ENCODE results near the gene C11orf87. TPM values are rescaled to one million over a fixed set of nuclear protein-coding genes. Genes with fewer than 3 reads are reported as not detected.

Gene C11orf87
- polyA plus RNA-seq, 1 of the 3 experiments (the other 2 are of a cell fraction), result 0.36 TPM

DNA sequence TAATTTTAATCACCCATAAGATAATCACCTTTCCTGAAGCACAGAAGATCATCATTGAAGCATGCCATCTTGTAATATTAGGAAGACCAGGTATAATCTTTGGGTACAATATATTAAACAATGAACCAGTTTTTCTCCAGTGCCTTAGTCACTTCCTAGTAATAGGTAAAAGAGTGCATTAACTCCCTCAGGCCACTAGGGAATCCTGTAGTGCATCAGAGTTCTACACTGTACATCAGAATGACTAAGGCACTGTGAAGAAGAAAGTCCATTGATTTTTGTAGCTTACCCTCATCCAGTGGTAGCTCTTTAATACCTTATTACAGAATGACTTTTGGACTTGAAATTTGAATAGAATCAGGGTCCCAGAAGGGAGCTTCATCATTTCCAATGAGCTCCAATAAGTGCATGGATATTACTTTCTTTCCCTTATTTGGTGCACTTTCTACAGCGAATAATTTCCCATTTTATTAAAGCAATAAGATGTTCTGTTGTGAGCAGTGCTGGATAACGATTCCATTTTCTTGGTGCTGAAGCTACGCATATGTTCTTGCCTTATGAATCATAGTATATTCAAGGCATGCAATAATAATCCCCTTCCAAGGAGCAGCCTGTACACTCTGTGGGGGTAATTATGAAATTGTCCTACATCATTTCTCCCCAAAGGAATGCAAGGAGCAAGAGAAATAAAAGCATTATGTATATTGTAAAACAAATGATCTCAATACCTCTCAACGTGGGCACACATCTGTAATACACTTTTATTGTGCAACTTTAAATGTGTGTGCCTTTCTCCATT is 4.7 kb downstream of the C11orf87 start:
- H3K79me2 ChIP-seq (ENCODE audit: insufficient read depth), result no peaks in the 10 kb centered on the region
- H3K36me3 ChIP-seq (replicated peaks in 1 of 2; ENCODE audit: control insufficient read depth in 1 of 2, insufficient read depth in 2 of 2, low read length in 1 of 2), result no peaks in the 10 kb centered on the region
- H3K27ac ChIP-seq (ENCODE audit: low read depth in 2 of 2, low read length in 1 of 2), result no peak overlapping the region
- no peaks in the 10 kb centered on the region for H3K27me3 ChIP-seq (ENCODE audit: insufficient read depth)
- no peaks in the 10 kb centered on the region for H3K9me3 ChIP-seq
- peak; percentile 11 for DNase-seq
- peaks cover 8 to 16% of the 10 kb centered on the region in 2 experiments; a peak in 2 of 4 replicates for H3K4me1 ChIP-seq (ENCODE audit: control insufficient read depth in 1 of 2, insufficient read depth in 2 of 2, low read depth in 1 of 2, low read length in 1 of 2)
- ChIA-PET POLR2A (interaction anchor here (0.6 kb wide), 1 partner anchor 381 kb away, joined by 3 read pairs; no protein-coding TSS in a partner anchor), CTCF (interaction anchor here (0.6 to 3.3 kb wide), 14 partner anchors 10 to 274 kb away, joined by 3 to 18 read pairs (median 4); no protein-coding TSS in a partner anchor)
- H4K20me1 ChIP-seq (ENCODE audit: insufficient read depth), result no peaks in the 10 kb centered on the region
- no peak overlapping the region for H2AFZ ChIP-seq (ENCODE audit: low read depth)
- H3F3A ChIP-seq (replicated peaks; ENCODE audit: insufficient read depth), result no peaks in the 10 kb centered on the region
- TF ChIP-seq TAF1 (IDR thresholded peaks at IDR 0.05; ENCODE audit: borderline replicate concordance, low read depth, low read length), result no peak
- no peak for TF ChIP-seq ZBTB33 (IDR thresholded peaks at IDR 0.05; ENCODE audit: borderline replicate concordance, low read depth)
- TF ChIP-seq, protein P1, sequence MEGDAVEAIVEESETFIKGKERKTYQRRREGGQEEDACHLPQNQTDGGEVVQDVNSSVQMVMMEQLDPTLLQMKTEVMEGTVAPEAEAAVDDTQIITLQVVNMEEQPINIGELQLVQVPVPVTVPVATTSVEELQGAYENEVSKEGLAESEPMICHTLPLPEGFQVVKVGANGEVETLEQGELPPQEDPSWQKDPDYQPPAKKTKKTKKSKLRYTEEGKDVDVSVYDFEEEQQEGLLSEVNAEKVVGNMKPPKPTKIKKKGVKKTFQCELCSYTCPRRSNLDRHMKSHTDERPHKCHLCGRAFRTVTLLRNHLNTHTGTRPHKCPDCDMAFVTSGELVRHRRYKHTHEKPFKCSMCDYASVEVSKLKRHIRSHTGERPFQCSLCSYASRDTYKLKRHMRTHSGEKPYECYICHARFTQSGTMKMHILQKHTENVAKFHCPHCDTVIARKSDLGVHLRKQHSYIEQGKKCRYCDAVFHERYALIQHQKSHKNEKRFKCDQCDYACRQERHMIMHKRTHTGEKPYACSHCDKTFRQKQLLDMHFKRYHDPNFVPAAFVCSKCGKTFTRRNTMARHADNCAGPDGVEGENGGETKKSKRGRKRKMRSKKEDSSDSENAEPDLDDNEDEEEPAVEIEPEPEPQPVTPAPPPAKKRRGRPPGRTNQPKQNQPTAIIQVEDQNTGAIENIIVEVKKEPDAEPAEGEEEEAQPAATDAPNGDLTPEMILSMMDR (IDR thresholded peaks at IDR 0.05), result peak; percentile 49
- peak; percentile 28; the same call in 1 of the 2 replicates for TF ChIP-seq RAD21 (IDR thresholded peaks at IDR 0.05; ENCODE audit: low read length)
- no peak for TF ChIP-seq CHD2 (IDR thresholded peaks at IDR 0.05; ENCODE audit: low read length, partially characterized antibody)
- no peak overlapping the region for H3K9ac ChIP-seq
- no peak overlapping the region for H3K4me2 ChIP-seq
- 59% methylated on average over 4 of the region's 4 CpGs for WGBS (ENCODE audit: low lambda C conversion rate)
- no peak overlapping the region for H3K4me3 ChIP-seq (ENCODE audit: low read depth in 2 of 2, low read length in 1 of 2)
- H3K9me2 ChIP-seq, result no peaks in the 10 kb centered on the region

- Histone ChIP-seq H4K20me1 (ENCODE audit: insufficient read depth) (no peaks in the 10 kb centered on the region), H3K4me2 (no peak overlapping the region), H2AFZ (ENCODE audit: low read depth) (no peak overlapping the region), H3K9ac (no peak overlapping the region), H3K79me2 (ENCODE audit: insufficient read depth) (no peaks in the 10 kb centered on the region), H3F3A (replicated peaks; ENCODE audit: insufficient read depth) (no peaks in the 10 kb centered on the region), H3K9me2 (no peaks in the 10 kb centered on the region), H3K36me3 (replicated peaks in 1 of 2; ENCODE audit: control insufficient read depth in 1 of 2, insufficient read depth in 2 of 2, low read length in 1 of 2) (no peaks in the 10 kb centered on the region), H3K27ac (ENCODE audit: low read depth in 2 of 2, low read length in 1 of 2) (no peak overlapping the region; a peak in 2 of 4 replicates), H3K9me3 (no peaks in the 10 kb centered on the region), H3K27me3 (ENCODE audit: insufficient read depth) (no peaks in the 10 kb centered on the region), H3K4me1 (ENCODE audit: control insufficient read depth in 1 of 2, insufficient read depth in 2 of 2, low read depth in 1 of 2, low read length in 1 of 2) (peaks cover 0 to 5% of the 10 kb centered on the region in 2 experiments; a peak in 1 of 4 replicates), H3K4me3 (ENCODE audit: low read depth in 2 of 2, low read length in 1 of 2) (no peak overlapping the region)
- DNase-seq, result no peak
- ChIA-PET CTCF (interaction anchor here (1.0 to 1.4 kb wide), 2 partner anchors 10 to 265 kb away, joined by 3 to 5 read pairs; partner anchors contain the start of gene C11orf87), POLR2A (no interaction called here)
- 31% methylated on average over 3 of the region's 3 CpGs for WGBS (ENCODE audit: low lambda C conversion rate)
- TF ChIP-seq JUND (IDR thresholded peaks at IDR 0.05), result 0 out of 2 replicates have a peak, but pooled peaks have one; percentile 11
- no peak for TF ChIP-seq YY1 (IDR thresholded peaks at IDR 0.05; ENCODE audit: low read depth)
- no peak for TF ChIP-seq ZBTB33 (IDR thresholded peaks at IDR 0.05; ENCODE audit: borderline replicate concordance, low read depth)
- TF ChIP-seq TAF1 (IDR thresholded peaks at IDR 0.05; ENCODE audit: borderline replicate concordance, low read depth, low read length), result no peak
- TF ChIP-seq, protein P2, sequence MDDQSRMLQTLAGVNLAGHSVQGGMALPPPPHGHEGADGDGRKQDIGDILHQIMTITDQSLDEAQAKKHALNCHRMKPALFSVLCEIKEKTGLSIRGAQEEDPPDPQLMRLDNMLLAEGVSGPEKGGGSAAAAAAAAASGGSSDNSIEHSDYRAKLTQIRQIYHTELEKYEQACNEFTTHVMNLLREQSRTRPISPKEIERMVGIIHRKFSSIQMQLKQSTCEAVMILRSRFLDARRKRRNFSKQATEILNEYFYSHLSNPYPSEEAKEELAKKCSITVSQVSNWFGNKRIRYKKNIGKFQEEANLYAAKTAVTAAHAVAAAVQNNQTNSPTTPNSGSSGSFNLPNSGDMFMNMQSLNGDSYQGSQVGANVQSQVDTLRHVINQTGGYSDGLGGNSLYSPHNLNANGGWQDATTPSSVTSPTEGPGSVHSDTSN (IDR thresholded peaks at IDR 0.05), result peak; percentile 42
- no peak for TF ChIP-seq RFX5 (IDR thresholded peaks at IDR 0.05; ENCODE audit: low read length)
- TF ChIP-seq REST (IDR thresholded peaks at IDR 0.05; ENCODE audit: low read depth, low read length), result no peak
- TF ChIP-seq RXRA (IDR thresholded peaks at IDR 0.05; ENCODE audit: borderline replicate concordance, low read depth), result no peak
- TF ChIP-seq TCF12 (IDR thresholded peaks at IDR 0.05), result peak; percentile 20; the same call in 1 of the 2 replicates
- no peak for TF ChIP-seq RCOR1 (IDR thresholded peaks at IDR 0.05; ENCODE audit: low read length)
- TF ChIP-seq EP300 (IDR thresholded peaks at IDR 0.05; ENCODE audit: borderline replicate concordance in 1 of 2, low read depth in 1 of 2, low read length in 1 of 2), result no peak
Observed at GRCh38 chr11:109432105-109432504, 10.1 kb downstream of the C11orf87 start.
